PFSK-1 (cell line): ENCODE data around the gene RALGPS2.

ENCODE experiments used
- POLR2AphosphoS5 ChIP-seq: IDR thresholded peaks from 2 replicates; pipeline ENCODE4 v1.6.1; 2012; ENCODE audit warnings: low read depth, mild to moderate bottlenecking, control low read depth, low read length, moderate library complexity
- SIN3A ChIP-seq: IDR thresholded peaks from 2 replicates; pipeline ENCODE4 v1.6.1; 2012; ENCODE audit warnings: mild to moderate bottlenecking, low read length, moderate library complexity, borderline replicate concordance; ENCODE audit not compliant: insufficient read depth
- TAF1 ChIP-seq: IDR thresholded peaks from 2 replicates; pipeline ENCODE4 v1.6.1; 2012; ENCODE audit warnings: low read length, control low read depth, borderline replicate concordance; ENCODE audit not compliant: insufficient read depth
- TF ChIP-seq, protein P1 (sequence below), 2 experiments: IDR thresholded peaks; 2 replicates each; pipeline versions ENCODE4 v1.6.1 to v1.8.0; 2011 to 2012; ENCODE audit warnings: low read depth in 2 of 2, low read length in 2 of 2, control low read depth in 1 of 2, inconsistent platforms in 1 of 2, mild to moderate bottlenecking in 1 of 2, moderate library complexity in 1 of 2; ENCODE audit not compliant: insufficient read depth in 1 of 2

GRCh38 chr1:178942285-178943198 lies 217.5 kb downstream of the RALGPS2 start:
- TF ChIP-seq TAF1: no peak
- TF ChIP-seq SIN3A: no peak
- no peak for TF ChIP-seq POLR2AphosphoS5
- TF ChIP-seq, protein P1, sequence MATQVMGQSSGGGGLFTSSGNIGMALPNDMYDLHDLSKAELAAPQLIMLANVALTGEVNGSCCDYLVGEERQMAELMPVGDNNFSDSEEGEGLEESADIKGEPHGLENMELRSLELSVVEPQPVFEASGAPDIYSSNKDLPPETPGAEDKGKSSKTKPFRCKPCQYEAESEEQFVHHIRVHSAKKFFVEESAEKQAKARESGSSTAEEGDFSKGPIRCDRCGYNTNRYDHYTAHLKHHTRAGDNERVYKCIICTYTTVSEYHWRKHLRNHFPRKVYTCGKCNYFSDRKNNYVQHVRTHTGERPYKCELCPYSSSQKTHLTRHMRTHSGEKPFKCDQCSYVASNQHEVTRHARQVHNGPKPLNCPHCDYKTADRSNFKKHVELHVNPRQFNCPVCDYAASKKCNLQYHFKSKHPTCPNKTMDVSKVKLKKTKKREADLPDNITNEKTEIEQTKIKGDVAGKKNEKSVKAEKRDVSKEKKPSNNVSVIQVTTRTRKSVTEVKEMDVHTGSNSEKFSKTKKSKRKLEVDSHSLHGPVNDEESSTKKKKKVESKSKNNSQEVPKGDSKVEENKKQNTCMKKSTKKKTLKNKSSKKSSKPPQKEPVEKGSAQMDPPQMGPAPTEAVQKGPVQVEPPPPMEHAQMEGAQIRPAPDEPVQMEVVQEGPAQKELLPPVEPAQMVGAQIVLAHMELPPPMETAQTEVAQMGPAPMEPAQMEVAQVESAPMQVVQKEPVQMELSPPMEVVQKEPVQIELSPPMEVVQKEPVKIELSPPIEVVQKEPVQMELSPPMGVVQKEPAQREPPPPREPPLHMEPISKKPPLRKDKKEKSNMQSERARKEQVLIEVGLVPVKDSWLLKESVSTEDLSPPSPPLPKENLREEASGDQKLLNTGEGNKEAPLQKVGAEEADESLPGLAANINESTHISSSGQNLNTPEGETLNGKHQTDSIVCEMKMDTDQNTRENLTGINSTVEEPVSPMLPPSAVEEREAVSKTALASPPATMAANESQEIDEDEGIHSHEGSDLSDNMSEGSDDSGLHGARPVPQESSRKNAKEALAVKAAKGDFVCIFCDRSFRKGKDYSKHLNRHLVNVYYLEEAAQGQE (IDR thresholded peaks at IDR 0.05; ENCODE audit: insufficient read depth in 1 of 2, low read depth in 2 of 2, low read length in 2 of 2): no peak
